HepG2 (cell line): ENCODE results near the gene CFAP70. TPM values are rescaled to one million over a fixed set of nuclear protein-coding genes. Genes with fewer than 3 reads are reported as not detected.

ENCODE experiments used
- AGO2 ChIP-seq: fragments of 200-400 bp; formaldehyde crosslinking; optimal IDR thresholded peaks from 2 replicates; pipeline ENCODE3; 2017; ENCODE audit warnings: mild to moderate bottlenecking, low read depth, low read length, moderate library complexity
- ATF3 ChIP-seq: sonication (generic); formaldehyde crosslinking; IDR thresholded peaks from 2 replicates; pipeline ENCODE4 v1.4.0; 2020; ENCODE audit warnings: missing genetic modification reagents
- CBX2 ChIP-seq, 2 experiments: fragments of 200-600 bp in 1 of 2; sonication (generic); formaldehyde crosslinking in 1 of 2; IDR thresholded peaks; 2 replicates each; pipeline versions ENCODE4 v1.7.0 to v1.8.1; 2018 to 2022; ENCODE audit warnings: low read depth in 2 of 2, low read length in 1 of 2, mild to moderate bottlenecking in 1 of 2, missing genetic modification reagents in 1 of 2
- CBX5 ChIP-seq: sonication (generic); formaldehyde crosslinking; IDR thresholded peaks from 2 replicates; pipeline ENCODE4 v1.4.0; 2020; ENCODE audit warnings: missing genetic modification reagents, borderline replicate concordance
- GATAD1 ChIP-seq: IDR thresholded peaks from 2 replicates; pipeline ENCODE4 v1.6.1; 2016; ENCODE audit warnings: missing genetic modification reagents, missing compliant biosample characterization
- HIVEP1 ChIP-seq: sonication (generic); formaldehyde crosslinking; IDR thresholded peaks from 2 replicates; pipeline ENCODE4 v1.4.0; 2020; ENCODE audit warnings: mild to moderate bottlenecking, missing genetic modification reagents
- HNRNPK ChIP-seq: fragments of 200-400 bp; formaldehyde crosslinking; IDR thresholded peaks from 2 replicates; pipeline ENCODE4 v1.6.1; 2018; ENCODE audit warnings: low read length, low read depth, moderate library complexity, mild to moderate bottlenecking; ENCODE audit not compliant: poor library complexity, severe bottlenecking
- KLF11 ChIP-seq: IDR thresholded peaks from 2 replicates; pipeline ENCODE4 v1.6.1; 2016; ENCODE audit warnings: missing compliant biosample characterization
- KLF9 ChIP-seq: IDR thresholded peaks from 2 replicates; pipeline ENCODE4 v1.6.1; 2016; ENCODE audit warnings: low read depth
- NFIC ChIP-seq: IDR thresholded peaks from 2 replicates; pipeline ENCODE4 v1.6.1; 2012; ENCODE audit warnings: mild to moderate bottlenecking, low read length, inconsistent platforms
- NR3C1 ChIP-seq: sonication (generic); formaldehyde crosslinking; IDR thresholded peaks from 2 replicates; pipeline ENCODE4 v1.4.0; 2020; ENCODE audit warnings: missing genetic modification reagents
- SAFB2 ChIP-seq: sonication (generic); formaldehyde crosslinking; IDR thresholded peaks from 2 replicates; pipeline ENCODE4 v1.5.1; 2020; ENCODE audit warnings: missing genetic modification reagents, low read depth, mild to moderate bottlenecking, borderline replicate concordance
- U2AF2 ChIP-seq: fragments of 200-400 bp; formaldehyde crosslinking; IDR thresholded peaks from 2 replicates; pipeline ENCODE4 v1.6.1; 2017; ENCODE audit warnings: low read depth, mild to moderate bottlenecking, low read length
- ZBTB43 ChIP-seq: sonication (generic); formaldehyde crosslinking; conservative IDR thresholded peaks from 2 replicates; pipeline ENCODE4 v1.4.0; 2020; ENCODE audit warnings: missing genetic modification reagents
- ZNF263 ChIP-seq: sonication (generic); formaldehyde crosslinking; IDR thresholded peaks from 2 replicates; pipeline ENCODE4 v1.4.0; 2020; ENCODE audit warnings: missing genetic modification reagents
- ZNF292 ChIP-seq: sonication (generic); formaldehyde crosslinking; IDR thresholded peaks from 2 replicates; pipeline ENCODE4 v1.8.1; 2022; ENCODE audit warnings: mild to moderate bottlenecking, low read depth, missing genetic modification reagents, borderline replicate concordance
- ZNF430 ChIP-seq: sonication (generic); formaldehyde crosslinking; IDR thresholded peaks from 2 replicates; pipeline ENCODE4 v1.9.0; 2021; ENCODE audit warnings: mild to moderate bottlenecking, missing genetic modification reagents
- ZNF609 ChIP-seq: sonication (generic); formaldehyde crosslinking; IDR thresholded peaks from 2 replicates; pipeline ENCODE4 v1.4.0; 2020; ENCODE audit warnings: mild to moderate bottlenecking, missing genetic modification reagents, borderline replicate concordance
- ZNF674 ChIP-seq: sonication (generic); formaldehyde crosslinking; IDR thresholded peaks from 2 replicates; pipeline ENCODE4 v1.5.0; 2020; ENCODE audit warnings: low read depth, mild to moderate bottlenecking, missing genetic modification reagents
- ZNF709 ChIP-seq: sonication (generic); formaldehyde crosslinking; IDR thresholded peaks from 2 replicates; pipeline ENCODE4 v1.5.0; 2020; ENCODE audit warnings: mild to moderate bottlenecking, missing genetic modification reagents
- ZNF766 ChIP-seq: sonication (generic); formaldehyde crosslinking; IDR thresholded peaks from 2 replicates; pipeline ENCODE4 v1.5.0; 2020; ENCODE audit warnings: missing genetic modification reagents, borderline replicate concordance
- ZNF792 ChIP-seq: IDR thresholded peaks from 2 replicates; pipeline ENCODE4 v1.6.1; 2016
- polyA plus RNA-seq, 8 experiments: library from polyadenylated mRNA; depleted of rRNA in 3 of 8; stranded (reverse) in 7 of 8; unstranded in 1 of 8; fragments of >200 nt; fragmentation: Illumina TruSeq in 4 of 8; extraction: Trizol in 4 of 8; gene quantifications; 2 replicates each; pipeline versions ENCODE4 v1.2.1 to v1.2.3, GENCODE V29; 2011 to 2016; ENCODE audit warnings: low read depth in 4 of 8, missing spikeins in 1 of 8, mixed read lengths in 1 of 8; ENCODE audit not compliant: insufficient read depth in 1 of 8
- total RNA-seq, 5 experiments: library from RNA; depleted of rRNA; stranded (reverse); fragments of >200 nt; fragmentation: Illumina TruSeq; extraction: Trizol; gene quantifications; 2 replicates each; pipeline ENCODE4 v1.2.3, GENCODE V29; 2016; ENCODE audit warnings: low read depth in 1 of 5

CFAP70 gene
- total and polyA plus RNA-seq, 2 of the 13 experiments (the other 11 are each of a cell fraction or from before 2014, with no cell fraction given): 0.27 to 0.38 TPM

- peak; percentile 95 for TF ChIP-seq GATAD1 (CRISPR knock-in tag)
- peak; percentile 79 for TF ChIP-seq ZNF609 (CRISPR knock-in tag)
- TF ChIP-seq SAFB2 (CRISPR knock-in tag): peak; percentile 97
- TF ChIP-seq U2AF2: no peak
- peak; percentile 17; the same call in 1 of the 2 replicates for TF ChIP-seq ZBTB43
- TF ChIP-seq KLF9 (CRISPR knock-in tag): no peak
- TF ChIP-seq CBX5 (CRISPR knock-in tag): peak; percentile 71; the same call in 1 of the 2 replicates
- peak; percentile 67 for TF ChIP-seq HNRNPK
- TF ChIP-seq AGO2: peak; percentile 99
- TF ChIP-seq CBX2 (IDR thresholded peaks at IDR 0.05; ENCODE audit: low read depth, low read length): no peak
- no peak; the same call in 1 of the 2 replicates for TF ChIP-seq CBX2 (CRISPR knock-in tag; IDR thresholded peaks at IDR 0.05; ENCODE audit: low read depth)
- TF ChIP-seq ZNF263 (CRISPR knock-in tag): peak; percentile 40; the same call in 1 of the 2 replicates
- TF ChIP-seq ZNF674 (CRISPR knock-in tag): no peak
- TF ChIP-seq ZNF766 (CRISPR knock-in tag): 0 out of 2 replicates have a peak, but pooled peaks have one; percentile 46
- peak; percentile 67; the same call in 1 of the 2 replicates for TF ChIP-seq KLF11
- no peak; the same call in 1 of the 2 replicates for TF ChIP-seq ATF3 (CRISPR knock-in tag)
- peak; percentile 96 for TF ChIP-seq HIVEP1
- TF ChIP-seq NFIC: no peak
- 0 out of 2 replicates have a peak, but pooled peaks have one; percentile 53 for TF ChIP-seq ZNF292 (CRISPR knock-in tag)
- peak; percentile 92 for TF ChIP-seq ZNF430
- TF ChIP-seq NR3C1: no peak
- TF ChIP-seq ZNF709 (CRISPR knock-in tag): no peak
- TF ChIP-seq ZNF792 (CRISPR knock-in tag): peak; percentile 71
Observed at GRCh38 chr10:73246646-73247508, 111.8 kb downstream of the CFAP70 start, which contains the start of gene DNAJC9 (continued).
